Islet of Langerhans (tissue), 1 donor: ENCODE data around the gene FRY.

Experiments
- FAIRE-seq: peaks from one replicate; lab custom pipeline; 2011; peaks lifted over from hg19 to GRCh38; lab: Jason Lieb, UNC

FRY gene

DNA sequence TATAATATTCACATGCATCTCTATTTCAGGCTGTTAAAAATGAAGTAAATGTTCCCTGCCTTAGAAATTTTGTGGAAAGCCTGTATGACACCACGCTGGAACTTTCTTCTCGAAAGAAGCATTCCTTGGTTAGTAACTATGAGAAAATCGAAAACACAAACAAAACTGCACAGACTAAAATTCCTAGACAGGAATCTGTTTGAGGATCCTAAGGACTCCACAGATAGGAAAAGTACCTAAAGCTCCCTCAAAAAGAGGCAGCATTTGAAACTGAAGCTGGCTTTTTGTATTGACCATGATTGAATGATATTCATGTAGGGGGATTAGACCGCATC is 103.4 kb downstream of the FRY start:
- FAIRE-seq = no peak

DNA sequence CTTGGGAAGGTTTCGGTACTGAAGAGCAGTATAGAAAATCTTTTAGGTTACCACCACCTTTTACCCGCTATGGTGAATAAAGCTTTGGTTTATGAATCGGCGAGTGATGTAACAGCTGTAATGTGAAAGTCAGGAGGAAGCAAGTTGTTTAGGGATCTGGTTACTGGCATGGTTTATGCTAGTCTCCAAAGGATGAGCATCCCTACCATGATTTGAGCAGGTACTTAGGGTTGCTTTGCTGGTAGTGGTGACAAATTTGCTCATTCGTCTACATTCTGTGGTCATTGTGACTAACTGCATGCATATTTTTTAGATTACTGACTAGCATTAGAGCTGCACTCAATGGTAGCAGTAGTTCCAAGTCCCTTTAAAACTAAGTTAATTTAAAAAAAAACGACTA is 104.1 kb downstream of the FRY start:
- no peak for FAIRE-seq

DNA sequence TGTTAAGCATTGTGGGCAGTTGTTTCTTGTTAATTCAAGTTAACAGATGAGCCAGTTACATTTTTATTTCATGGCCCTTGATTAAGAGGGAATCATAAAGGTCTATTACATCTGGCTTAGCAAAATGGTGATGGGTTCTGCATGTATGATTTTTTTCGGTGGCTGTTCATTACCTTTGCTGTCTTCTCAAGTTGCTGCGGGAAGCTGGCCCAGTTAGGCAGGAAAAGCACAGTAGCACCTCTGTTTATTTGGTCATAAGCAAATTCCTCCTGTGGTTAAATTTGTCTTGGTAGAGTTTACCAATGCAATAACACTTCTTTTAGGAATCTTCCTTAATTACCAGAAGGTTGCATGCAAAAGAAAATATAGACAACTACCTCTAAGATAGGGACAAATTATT is 104.5 kb downstream of the FRY start:
- FAIRE-seq = no peak

DNA sequence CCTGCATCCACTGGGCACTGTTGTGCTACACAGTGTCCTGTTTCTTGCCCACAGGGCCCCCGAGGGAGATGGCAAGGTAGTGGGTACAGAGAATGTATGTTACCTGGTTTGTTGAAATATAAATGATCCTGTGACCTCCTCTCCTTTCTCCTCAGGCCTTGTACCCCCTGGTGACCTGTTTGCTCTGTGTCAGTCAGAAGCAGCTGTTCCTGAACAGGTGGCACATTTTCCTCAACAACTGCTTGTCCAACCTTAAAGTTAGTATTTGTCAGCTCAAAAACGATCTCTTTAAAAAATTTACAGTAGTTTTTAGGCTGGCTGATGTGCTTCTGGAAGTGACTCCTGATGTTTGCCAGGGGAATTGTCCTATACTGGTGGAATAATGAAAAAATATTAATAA is 105.1 kb downstream of the FRY start:
- no peak for FAIRE-seq

DNA sequence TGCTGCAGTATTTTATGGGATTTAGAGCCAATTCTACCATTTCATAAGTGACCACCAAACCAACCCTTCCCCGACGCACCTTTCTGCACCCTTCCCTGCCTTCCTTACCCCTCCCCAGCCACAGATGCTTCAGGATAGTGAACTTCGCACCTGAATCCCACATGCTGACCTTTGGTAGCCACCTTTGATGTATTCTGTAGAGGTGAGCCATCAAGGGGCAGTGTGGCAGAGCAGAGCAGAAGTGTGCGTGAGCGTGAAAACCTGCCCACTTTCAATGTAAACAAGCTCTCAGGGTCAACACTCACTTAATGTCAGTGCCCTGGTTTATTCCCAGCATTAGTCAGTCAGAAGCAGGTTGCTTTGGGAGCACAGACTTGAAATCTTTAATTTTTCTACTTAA is 107.7 kb downstream of the FRY start:
- no peak for FAIRE-seq

DNA sequence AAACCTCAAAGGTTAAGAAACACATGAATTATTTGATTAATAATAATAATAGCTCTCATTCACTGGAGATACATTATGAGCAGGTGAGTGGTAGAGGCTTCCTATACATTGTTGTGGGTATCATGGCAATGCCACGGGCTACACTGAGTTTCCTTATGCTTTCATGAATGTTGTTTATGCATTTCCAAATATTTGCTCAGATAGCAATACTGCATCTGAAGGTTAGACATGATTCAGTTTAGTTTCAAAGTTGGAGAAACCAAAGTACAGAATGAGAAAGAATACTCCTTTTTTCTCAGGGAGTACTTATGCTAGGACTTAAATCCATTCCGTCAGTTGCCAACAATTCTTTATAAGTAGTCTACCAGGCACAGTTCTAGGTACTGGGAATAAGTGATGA is 108.5 kb downstream of the FRY start:
- peak; percentile 69 for FAIRE-seq

DNA sequence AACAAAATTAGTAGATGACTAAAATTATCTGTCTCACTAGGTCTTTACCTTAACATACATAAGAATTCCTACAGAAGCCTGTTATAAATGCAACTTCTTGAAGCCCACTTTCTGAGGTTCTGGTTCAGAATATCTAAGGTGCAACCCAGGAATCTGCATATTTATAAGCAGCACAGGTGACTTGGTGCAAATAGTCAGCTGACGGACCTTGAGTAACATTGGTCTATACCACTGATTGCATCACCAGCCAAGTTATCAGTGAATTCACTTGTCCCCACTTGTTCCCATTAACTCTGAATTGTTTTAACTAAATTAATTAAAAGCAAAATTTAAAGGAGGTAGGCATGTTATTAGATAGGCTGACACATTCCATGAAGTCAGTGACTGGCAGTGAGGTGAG is 109.9 kb downstream of the FRY start:
- no peak for FAIRE-seq

DNA sequence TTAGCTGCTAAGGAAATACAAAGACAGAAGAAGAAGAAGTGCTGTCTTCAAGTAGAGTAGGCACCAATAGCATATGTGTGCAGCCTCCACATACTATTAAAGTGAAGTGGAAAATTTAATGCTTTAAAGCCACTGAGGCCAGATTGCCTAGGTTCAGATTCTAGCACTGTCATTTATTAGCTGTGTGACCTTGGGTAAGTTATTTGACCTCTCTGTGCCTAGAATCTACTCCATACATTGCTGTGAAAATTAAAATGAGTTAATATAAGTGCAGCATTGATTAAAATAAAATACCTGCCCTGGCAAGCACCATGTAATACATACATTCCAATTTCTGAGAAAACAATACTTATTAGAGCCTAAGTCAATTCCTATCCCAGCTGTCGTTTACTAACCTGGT is 110.5 kb downstream of the FRY start:
- FAIRE-seq = no peak

DNA sequence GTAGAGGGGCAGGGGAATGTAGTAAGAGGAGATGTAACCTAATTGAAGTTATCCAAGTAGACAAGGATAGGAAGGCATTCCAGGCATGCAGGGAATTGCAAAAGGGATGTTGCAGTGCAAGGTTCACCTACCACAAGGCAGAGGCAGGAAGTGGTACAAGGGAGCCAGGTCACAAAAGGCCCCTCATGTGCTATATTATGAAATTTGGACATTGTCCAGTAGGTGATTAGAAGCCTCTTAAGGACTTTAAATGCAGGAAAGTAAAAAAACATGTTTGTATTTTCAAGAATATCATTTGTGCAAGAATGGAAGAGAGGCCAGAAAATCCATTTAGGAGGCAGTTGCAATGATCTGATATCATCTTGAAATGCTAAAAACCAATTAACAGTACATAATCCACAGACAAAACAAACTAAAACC is 111.4 kb downstream of the FRY start:
- FAIRE-seq = no peak

DNA sequence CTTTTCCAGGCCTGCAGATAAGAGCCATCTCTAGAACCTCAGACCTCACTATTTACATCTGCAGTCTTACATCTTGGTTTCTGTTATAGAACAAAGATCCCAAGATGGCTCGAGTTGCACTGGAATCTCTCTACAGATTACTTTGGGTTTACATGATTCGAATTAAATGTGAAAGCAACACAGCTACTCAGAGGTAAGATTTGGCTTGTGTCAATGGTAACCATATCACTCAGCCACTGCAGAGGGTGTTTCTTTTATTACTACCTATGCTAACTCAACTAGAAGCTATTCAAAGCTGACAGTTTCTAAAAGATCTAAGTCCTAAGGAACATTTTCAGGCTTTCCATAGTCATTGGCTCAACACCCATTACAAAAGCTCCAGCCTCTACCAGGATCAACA is 115.6 kb downstream of the FRY start:
- no peak for FAIRE-seq

DNA sequence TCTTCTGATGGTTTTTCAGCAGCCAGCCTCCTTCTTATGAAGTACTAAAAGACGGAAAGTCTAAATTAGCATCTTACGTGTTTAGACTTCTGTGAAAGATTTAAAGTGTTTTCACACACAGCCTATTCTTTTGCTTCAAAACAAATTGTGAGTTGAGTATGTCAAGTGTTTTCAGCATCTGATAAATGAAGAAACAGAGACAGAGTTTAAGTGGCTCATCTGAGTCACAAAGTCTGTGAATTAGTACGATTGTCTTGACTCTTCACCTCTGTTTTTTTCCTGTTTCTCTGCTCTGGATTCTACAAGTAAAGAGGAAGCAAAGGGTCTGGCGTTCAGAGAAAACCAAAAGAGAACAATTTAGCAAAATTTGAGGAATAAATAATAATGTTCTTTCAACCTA is 116.4 kb downstream of the FRY start:
- FAIRE-seq = no peak

DNA sequence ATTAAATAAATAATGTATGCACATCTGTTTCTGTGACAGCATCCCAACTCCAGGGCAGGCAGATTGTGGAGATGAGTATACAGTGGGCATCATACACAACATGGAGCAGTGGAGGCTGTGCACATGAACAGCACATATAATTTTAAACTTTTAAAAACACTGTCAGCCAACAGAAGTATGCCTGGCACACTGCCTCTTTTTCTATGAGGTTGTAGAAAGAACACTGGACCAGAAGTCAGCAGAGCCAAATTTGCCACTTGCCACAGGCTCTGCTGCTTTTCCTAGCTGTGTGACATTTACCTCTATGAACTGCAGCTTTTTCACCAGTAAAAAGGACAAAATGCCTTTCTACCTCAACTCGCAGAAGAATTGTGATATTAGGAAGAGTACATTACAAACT is 118.7 kb downstream of the FRY start:
- no peak for FAIRE-seq

DNA sequence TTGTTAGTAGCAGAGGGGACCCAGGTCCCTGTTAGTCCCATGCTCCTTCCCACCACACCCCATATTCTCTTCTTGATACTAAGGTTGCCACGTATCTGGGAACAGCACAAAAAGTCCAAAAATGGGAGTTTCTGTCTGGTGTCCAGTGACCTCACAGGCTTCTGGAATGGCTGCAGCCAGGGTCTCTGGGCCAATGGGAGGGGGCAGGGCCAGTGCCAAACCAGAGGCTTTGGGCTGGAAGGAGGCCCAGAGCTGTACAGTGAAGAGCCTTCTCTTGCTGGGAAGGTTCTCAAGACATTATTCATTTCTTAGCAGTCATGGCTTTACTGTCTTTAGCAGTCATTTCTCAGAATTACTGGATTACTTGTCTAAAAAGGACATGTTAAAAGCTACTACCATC is 119.2 kb downstream of the FRY start:
- FAIRE-seq = no peak

DNA sequence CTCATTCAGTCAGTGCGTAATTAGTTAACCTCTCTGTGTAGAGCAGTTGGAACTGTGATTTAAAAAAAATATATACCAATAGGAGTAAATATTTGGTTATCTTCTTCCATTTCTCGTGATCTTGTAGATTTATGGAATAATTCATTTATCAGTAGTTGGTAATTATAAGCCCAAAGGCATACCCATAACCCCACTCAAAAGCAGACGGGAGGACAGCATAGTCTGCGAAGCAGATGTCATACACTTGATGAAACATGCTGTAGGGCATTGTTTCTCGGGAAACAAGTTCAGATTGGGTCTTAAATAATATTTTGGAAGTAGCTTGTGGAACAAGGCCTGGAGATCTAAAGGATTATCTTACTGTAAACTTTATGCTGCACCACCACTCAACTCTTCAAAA is 119.7 kb downstream of the FRY start:
- FAIRE-seq = no peak

DNA sequence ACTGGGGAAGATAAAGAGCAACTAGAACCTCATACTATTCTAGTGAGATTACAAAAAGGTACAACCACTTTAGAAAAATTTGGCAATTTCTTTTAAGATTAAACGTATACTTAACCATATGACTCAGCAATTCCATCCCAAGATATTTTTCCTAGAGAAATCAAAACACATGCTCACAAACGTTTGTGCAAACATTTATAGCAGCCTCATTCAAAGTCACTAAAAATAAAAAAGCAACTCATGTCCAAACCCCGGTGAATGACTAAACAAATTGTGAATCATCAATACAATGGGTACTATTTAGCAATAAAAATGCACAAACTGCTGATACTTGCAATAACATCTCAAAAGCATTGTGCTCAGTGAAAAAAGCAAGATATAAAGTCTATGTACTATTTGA is 121.5 kb downstream of the FRY start:
- FAIRE-seq = peak; percentile 90

DNA sequence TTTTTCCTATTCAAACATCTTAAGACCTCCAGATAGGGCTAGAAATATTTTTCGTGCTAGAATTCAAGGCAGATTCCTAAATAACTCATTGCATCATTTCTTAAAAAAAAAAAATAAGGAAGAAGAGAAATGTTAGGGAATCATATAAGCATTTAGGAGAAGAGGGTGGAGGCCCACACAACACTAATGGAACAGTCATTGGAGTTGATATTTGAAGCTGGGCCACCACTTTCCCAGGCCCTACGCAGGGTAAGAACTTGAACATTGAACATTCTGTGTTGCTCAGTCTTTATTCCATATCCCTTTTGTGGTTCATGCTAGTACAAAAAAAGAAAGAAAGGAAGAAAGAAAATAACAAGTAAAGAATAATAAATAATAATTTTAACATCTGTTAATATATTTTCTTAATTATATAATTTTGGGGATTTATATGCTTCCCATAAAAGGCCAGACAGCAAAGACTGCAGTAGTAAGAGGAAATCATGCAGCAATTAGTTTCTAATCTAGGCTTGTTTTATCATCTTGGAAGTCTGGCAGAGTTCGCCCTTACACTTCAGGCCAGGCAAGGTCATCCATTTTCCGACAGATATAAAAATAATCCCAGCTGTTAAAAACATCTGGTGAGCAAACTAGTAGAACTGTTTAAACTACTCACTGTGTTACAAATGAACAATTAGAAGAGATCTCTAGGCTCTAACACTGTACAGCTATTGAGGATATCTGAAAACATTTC is 127.7 kb downstream of the FRY start:
- FAIRE-seq = peak; percentile 5

DNA sequence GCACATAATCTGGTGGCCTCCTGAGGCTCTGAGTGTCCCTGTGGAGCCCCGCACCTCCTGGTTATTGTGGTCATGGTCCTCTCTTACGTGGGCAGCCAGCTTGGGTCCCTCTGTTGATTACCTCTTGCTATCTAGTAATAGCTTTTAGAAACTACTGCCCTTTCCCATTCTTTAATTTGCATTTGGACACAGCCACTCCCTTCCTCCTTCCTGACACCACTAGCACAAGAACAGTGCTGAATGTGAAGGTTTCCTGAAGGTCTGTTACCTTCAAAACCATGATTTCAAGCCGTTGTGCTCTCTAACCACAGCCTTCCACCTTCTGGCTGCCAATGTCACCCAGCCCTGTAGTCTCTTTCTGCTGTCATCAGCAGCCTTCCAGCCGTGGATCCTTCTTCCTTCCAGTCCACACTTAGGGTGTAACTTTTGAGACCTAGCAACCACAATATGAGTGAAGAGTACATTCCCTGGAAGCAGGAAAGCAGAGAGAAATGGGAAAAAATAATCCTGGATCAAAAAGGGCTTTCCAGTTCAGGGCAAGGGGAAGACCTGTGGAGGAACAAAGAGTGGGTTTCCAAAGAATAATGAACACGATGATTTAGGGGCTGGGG is 130.9 kb downstream of the FRY start:
- FAIRE-seq = no peak

DNA sequence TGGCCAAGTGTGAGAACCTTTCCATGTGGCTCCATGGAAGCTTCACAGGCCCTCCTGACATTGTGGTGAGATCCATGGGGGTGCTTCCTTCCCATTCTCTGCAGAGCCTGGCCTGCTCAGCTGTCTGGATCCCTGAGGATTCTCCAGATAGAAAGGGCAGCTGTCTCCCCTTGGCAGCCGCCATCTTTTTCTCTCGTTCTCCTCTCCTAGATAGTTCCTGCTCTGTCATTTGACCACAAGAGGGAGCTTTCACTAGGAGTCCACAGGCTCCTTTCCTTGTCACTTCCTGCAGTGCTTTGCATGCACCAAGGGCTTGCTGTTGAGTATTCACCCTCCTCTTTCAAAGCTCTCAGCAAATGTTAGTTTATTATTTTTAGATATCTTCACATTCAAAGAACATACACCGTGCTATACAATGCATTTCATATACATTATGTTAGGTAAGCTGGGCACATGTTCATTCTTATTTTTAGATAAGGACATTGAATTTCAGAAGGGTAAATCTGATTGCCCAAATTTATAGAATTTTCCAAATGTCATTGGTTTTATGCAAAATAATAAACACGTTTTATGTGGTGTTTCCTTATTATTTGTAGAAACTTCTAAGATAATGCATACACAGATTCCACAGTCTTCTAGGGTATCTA is 133.2 kb downstream of the FRY start:
- FAIRE-seq = peak; percentile 43

DNA sequence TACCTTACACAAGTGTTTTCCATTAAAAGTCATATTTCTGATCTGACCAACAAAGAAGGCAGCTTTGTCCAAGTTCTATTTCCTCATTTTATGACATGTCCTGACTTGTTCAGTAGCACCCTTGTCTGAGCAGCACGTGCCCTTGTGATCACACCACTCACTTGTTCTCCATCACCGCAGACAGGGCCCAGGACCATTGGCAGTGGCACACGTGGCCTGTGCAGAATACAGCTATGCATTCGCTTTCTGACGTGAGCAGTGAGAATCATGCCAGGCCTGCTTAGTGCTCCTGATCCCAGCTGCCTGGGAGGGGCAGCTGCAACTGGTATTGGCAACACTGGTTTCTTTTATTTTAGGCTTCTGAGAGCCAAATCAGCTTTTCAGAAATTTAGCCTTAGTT is 134.2 kb downstream of the FRY start:
- no peak for FAIRE-seq

DNA sequence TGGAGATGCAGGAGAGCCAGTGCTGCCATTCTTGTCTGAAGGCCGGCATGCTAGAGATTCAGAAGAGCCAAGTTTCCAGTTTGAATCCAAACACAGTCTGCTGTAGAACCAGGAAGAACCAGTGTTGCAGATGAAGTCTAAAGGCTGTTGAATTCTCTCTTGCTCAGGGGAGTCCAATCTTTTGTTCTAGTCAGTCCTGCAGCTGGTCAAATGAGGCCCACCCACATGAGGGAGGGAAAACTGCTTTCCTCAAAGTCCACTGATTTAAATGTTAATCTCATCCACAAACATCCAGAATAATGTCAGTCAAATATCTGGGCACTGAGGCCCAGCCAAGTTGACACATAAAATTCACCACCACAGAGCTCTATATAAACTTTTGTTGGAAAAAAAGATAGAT is 136.6 kb downstream of the FRY start:
- FAIRE-seq = no peak

DNA sequence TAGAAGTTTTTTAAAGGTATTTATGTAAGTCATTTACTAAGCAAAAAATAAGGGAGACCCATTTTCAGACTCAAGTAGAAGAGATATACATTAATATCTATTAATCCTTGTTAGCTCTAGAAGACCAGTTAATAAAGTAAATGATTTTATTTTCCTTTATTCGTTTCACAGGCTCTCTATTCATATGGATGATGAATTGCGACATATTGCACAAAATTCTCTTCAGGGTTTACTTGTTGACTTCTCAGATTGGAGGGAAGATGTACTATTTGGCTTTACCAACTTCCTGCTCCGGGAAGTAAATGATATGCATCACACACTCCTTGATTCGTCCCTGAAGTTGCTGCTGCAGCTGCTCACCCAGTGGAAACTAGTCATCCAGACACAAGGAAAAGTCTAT is 139.3 kb downstream of the FRY start:
- FAIRE-seq = no peak

DNA sequence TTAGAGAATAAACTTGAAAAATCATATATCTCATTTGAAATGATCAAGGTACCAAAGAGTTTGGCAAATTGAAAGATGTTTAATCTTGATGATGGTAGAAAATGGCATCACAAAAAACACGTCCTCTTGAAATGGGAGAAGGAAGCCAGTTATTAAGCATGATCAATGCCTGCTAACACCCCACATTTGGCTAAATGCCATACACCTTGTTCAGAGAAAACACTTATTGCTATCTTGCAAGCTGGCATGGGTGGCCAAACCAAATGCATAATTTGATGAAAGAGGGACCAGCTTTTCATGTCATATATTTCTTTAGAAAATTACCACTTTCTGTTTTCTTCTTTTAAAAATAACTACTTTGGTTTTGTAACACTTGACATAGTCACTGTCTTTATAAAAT is 142.3 kb downstream of the FRY start:
- FAIRE-seq = no peak

DNA sequence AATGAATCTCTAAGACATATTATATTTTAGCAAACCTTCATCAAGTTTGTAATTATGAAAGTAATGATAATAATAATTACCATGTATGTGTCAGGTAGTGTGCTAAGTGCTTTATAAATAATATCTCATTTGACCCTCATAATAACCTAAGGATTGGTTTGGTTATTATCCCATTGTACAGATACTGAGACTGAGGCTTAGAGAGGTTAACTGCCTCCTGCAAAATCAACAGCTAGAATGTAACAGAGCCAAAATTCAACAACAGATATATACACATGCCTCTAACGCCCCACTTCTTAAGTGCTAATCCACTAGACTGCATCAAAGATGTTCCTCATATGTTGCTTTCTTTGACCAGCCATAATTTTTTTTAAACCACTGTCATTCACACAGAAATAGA is 142.8 kb downstream of the FRY start:
- peak; percentile 55 for FAIRE-seq

DNA sequence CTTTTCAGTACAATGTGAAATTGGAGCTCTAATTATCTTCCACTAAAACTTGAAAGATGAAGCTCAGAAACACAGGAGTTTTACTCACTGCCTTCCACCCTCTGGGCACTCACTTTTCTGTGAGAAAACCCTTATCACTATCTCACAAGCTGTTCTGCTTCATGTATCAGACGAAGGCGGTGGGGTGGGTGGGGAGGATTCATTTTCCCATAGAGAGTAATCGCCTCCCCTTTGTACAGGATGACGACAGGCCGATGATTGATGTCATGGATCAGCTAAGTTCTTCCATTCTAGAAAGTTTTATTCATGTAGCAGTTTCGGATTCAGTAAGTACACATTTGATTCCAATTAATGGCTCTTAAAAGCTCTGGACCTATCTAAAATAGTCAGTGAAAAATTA is 143.7 kb downstream of the FRY start:
- FAIRE-seq = no peak
